GM19324 (cell line): Measurements from ENCODE around the gene HLA-A.

Source experiments
- ATAC-seq: cut with Tn5 transposase; IDR thresholded peaks from one replicate; pipeline ENCODE4 v1.9.1; 2021; ENCODE audit warnings: mild to moderate bottlenecking, moderate library complexity; ENCODE audit not compliant: unreplicated experiment, low FRiP score

The HLA-A gene

DNA sequence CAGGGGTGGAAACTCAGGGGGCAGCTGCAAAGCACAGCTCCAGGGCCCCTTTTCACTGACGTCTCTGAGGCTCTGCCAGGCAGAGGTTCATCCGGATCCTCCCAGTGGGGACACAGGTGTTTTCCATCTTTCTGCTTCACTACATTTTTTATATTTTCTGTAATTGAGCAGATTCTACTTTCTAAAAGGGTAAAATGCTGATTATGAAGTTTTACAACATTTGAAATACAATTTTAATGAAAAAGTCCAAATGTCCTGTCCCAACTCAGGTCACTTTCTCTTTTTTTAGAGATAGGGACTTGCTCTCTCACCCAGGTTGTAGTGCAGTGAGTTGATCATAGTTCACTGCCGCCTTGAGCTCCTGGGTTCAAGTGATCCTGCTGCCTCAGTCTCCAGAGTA lies 41.9 kb downstream of the HLA-A start:
- no peak for ATAC-seq

DNA sequence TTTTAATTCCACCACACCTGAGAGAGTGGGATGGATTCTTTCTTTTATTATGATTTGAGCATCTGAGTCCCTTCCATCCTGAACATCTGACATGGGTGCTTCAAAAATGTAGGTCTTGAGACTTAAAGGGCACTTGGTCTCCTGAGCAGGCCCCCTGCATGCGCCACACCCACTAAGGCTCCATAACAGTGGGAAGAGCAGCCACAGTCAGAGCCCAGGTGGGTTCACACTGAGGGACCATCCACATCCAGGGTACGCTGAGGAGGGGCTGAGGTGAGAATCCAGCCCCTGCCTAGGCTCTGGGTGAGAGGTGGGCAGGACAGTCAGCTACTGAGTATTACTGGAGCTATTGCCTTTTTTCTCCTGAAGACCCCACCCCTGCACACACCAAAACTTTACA lies 42.7 kb downstream of the HLA-A start:
- no peak for ATAC-seq

DNA sequence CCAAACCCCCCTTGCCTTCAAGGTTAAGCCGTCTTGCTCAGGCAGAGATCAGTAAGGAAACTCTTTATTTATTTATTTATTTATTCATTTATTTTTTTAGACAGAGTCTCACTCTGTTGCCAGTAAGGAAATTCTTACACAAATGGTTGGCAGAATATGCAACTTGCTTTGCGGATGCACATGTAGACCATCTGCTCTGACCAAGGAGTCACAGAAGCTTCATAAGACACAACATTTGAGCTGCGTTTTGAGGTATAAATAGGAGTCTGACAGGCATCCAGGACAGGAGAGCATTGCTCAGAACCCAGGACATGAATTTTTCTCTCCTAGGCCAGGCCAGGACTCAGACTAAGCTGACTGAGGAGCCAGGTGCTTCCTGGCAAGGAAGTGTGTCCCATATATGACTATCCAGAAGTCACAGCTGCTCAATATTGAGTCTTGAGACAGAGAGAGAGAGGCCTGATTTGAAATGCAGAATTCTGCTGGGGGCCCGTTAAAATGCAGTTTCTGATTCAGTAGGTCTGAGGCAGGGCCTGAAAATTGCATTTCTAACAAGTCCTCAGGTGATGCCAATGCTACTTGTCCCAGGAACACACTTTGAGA lies 43.9 kb downstream of the HLA-A start:
- ATAC-seq, result no peak

DNA sequence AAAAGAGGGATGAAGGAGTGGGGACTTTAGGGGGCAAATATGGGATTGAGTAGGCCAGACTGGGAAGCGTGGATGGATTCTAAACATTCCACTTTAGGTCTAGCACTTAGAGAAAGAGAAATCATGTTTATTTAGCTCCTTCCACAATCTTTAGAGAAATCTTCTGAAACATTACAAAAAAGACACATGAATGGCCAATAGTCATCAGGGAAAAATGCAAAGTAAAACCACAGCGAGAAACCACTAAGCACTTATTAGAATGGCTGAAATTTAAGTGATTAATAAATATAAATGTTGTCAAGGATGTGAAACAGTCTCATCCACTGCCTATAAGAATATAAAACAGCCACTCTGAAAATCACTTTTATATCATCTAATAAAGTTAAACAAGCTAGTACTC lies 46.9 kb downstream of the HLA-A start:
- no peak for ATAC-seq

DNA sequence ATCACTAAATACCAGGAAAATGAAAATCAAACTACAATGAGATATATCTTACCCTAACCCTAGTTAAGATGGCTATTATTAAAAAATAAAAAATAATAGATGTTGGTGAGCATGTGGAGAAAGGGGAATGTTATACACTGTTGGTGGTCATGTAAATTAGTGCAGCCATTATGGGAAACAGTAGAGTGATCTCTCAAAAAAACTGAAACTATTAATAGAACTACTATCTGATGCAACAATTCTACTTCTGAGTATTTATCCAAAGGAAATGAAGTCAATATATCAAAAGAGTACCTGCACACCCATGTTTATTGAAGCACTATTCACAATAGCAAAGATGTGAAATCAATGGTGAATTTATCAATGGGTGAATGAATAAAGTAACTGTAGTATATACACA lies 48.6 kb downstream of the HLA-A start:
- no peak for ATAC-seq

DNA sequence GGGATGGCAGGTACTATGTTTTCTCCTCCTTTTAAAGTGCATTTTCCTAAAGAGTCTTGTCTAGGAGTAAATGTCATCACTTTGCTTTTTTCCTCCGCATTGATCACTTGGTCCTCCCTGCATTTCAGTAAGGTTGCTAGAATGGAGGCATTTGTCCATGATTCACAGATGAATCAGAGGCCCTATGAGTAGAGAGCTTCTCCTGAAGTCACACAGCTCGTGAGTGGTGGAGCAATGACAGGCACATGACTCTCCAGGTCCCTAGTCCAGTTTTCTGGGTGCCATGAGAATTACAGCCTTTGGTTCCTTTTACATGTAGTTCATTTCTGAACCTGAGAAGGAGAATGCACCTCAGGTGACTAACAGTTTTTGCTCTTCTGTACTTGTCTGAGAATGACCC lies 50.5 kb downstream of the HLA-A start:
- ATAC-seq, result no peak

DNA sequence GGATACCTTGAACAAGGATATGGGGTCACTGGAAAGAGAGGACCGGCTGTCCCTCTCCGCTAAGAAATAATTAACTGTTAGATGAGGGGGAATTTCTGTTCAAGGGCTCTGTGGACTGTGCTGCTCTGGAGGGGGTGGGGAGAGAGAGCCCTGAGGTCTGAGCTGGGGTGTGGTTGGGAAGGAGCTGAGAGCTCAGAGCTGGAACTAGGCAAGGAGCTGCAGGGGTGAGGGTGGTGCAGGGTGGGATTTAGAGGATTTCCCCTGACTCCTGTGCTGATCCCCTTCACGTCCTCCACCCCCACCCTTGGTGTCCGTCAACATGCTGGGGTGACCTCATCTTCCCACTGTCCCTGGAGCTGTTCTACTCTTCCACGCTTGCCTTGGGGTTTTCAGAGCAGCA lies 52.5 kb downstream of the HLA-A start:
- ATAC-seq, result no peak

DNA sequence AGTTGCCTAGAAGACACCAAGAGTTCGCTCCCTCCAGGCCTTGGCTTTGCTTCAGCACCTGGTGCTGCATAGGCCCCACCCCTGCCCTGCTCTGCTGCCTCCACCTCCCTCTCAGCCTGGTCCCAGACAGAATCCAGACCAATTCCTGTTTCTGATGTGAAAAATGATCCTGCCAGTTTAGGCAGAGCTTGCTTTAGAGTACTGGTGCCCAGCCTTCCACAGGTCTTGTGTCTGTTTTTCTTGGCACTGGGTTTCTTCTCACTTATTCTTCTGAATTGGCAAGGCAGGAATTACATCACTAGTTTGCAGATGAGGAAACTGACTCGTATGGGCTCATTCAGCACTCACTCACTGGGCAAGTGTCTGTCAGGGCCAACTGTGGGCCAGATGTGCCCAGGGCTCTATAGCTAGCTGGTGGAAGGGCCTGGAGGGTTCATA lies 53.0 kb downstream of the HLA-A start:
- ATAC-seq, result no peak
